NOMO-1 treated with DMSO at 0.1 percent for 48 hours (cell line): Measurements from ENCODE around the gene TGFA.

Experiments used
- DNase-seq: peaks from one replicate; lab custom pipeline; 2025; ENCODE audit not compliant: unreplicated experiment; lab: John Stamatoyannopoulos, UW

Gene TGFA

GRCh38 chr2:70553584-70554337 is at the start of gene TGFA:
TSS of gene TGFA (minus strand) at chr2:70553826. CDS start at chr2:70553767, 59 bp downstream.
- peak; percentile 76 for DNase-seq

- no peak for DNase-seq
Observed at GRCh38 chr2:70603066-70603465, 49.4 kb upstream of the TGFA start.

GRCh38 chr2:70598197-70598596 is 44.6 kb upstream of the TGFA start:
- no peak for DNase-seq

DNA sequence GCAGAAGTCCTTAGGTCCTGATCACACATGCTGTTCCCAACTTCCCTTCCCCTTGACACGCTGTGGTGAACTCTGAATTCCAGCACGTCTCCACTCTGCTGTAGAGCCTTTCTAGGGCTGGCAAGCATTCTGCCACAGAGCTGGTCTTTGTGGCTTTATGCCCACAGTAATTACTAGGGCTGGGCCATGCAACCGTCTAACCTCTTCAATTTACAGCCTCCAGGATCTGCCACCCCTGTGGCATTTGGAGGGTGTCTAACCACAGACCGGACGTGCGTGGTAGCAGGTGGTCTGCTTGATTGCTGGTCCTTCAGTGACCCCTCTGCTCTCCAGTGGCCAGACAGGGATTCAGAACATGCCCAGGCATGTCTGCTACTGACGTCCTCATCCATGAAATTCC is 43.1 kb upstream of the TGFA start:
- peak; percentile 72 for DNase-seq

DNA sequence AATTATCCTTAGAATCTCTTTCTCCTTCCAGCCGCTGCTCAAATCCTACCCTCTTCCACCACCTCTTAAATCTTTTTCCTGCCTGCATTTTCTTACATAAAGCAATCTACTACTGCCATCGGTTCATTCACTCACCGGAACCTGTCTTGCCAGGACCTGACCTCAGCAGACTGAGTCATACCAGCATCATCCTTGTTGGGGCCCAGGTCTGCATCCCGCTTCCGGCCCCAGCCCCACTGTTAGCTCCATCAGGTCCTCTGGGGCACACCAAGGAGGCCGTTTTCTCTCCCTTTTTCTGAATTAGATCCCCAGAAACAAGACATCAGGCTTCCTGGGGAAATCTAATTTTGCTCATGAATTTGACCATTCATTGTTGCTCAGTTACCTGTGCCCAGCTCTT is 42.7 kb upstream of the TGFA start:
- DNase-seq: peak; percentile 37

- no peak for DNase-seq
Observed at GRCh38 chr2:70583091-70583490, 29.5 kb upstream of the TGFA start.

DNA sequence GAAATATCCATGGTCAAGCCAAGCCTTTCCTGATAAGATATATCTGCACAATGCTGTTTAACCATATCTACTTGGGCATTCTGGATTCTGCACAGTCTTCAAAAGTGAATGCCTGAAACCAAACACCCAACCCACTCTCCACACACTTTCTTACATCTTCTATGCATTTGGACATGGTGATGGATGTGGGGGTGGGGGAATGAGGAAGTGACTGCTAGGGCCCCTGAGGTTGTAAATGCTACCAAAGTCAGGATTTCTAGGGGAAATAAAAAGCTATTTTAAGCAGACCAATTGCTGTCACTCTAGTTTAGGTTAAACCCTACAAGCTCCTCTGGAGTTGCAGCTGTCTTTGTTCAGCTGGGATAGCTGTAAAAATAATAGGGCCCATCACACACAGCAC is 26.7 kb upstream of the TGFA start:
- peak; percentile 81 for DNase-seq

GRCh38 chr2:70574618-70575017 is 21.0 kb upstream of the TGFA start:
- no peak for DNase-seq

DNA sequence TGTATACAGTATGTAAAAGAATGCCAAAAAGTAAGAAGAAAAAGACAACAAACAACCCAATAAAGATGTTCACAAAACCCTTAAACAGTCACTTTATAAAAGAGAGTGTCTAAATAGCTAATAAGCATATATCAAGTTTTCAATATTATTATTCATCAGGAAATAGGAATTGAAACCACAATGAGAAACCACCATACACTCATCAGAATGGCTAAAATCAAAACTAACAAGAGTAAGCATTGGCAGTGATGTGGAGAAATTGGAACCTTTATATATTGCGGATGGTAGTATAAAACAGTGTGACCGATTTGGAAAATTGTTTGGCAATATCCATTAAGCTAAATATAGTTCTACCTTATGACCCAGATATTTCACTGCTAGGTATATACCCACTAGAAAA is 20.5 kb upstream of the TGFA start:
- no peak for DNase-seq

DNA sequence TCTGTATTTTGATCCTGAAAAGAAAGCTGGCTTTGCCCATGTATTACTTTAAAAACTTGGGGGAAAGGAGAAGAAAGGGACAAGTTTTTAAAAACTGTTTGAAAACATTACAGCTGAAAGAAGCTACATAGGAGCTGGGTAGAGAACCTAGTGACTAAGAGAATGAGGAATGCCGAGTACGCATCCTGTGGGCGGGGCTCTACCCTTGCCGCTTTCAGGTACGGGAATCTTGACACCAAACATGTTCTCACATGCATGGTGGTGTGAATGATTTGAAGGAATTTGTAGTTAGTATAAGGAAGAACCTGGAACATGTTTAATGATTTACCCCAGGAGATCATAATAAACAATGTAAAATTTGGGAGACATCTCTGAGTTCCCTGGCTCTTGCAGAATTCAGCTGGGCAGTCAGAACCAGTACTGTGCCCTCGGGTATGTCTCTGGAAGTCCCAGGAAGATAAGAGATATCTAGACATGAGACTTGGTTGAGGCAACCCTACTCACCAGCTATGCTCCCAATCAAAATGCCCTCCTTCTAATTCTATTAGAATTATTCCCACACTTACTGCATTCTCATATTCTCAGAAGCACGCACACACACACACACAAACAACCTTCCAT is 16.5 kb upstream of the TGFA start:
- no peak for DNase-seq

DNA sequence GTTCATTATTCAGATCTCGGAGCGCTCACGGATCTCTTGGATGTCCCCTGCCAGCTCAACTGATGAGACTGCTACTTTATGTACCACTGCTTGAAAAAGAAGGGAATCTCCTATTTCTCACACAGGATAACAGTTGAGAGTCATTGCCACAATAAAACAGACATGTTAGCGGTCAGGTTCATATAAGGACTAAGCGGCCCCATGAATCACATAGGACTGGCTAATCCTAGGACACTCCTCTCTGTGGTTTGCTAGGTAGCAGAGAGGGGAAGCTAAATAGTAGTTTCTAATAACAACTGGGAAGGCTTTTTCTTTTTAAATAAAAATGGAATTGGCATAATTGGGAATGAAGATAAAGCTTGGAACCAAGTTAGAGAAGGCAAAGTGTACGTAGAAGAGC is 15.9 kb upstream of the TGFA start:
- DNase-seq: no peak

- no peak for DNase-seq
Observed at GRCh38 chr2:70566906-70567305, 13.3 kb upstream of the TGFA start.

DNA sequence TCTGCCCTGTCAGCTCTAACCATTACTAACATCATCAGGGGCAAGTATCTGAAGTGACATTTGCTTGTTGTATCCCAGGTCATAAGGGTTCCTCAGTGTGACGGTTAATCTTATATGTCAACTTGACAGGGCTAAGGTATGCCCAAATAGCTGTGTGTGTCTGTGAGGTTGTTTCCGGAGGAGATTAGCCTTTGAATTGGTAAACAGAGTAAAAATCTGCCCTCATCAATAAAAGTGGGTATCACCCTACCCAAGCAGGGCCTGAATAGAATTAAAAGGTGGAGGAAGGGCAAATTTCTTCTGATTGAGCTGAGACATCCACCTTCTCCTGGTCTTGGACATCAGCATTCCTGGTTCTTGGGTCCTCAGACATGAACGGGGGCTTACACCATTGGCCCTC is 12.8 kb upstream of the TGFA start:
- no peak for DNase-seq

GRCh38 chr2:70565039-70565731 is 11.6 kb upstream of the TGFA start:
- DNase-seq: no peak

- DNase-seq: no peak
Observed at GRCh38 chr2:70561893-70562292, 8.3 kb upstream of the TGFA start.

GRCh38 chr2:70560442-70560841 is 6.8 kb upstream of the TGFA start:
- DNase-seq: no peak

- no peak for DNase-seq
Observed at GRCh38 chr2:70560040-70560439, 6.4 kb upstream of the TGFA start.

DNA sequence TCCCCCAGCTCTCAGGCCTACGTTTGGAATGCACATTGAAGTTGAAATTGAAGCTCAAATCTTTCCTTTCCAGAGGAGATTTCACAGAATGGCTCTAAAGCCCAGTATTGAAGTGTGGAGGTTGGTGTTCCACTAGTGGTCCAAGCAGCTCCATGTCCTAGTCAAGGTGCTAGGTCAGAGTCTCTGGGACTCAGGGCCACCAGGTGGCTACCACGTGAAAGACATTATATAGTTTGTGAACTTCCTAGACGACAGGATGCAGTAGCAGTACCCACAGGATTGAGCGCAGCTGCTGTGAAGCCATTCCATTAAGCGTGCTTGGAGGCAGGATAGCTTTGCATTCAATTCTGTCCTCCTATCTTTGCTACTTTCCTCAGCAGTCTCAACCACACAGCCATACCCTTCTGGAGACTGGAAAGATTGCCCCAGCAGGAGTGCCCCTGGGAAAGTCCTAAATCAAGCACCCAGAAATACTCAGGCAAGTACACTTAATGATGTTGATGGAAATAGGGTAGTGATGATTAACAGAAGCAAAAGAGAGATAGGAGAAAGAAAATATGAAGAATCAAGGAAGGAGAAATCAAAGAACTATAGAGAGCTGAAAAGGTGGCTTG is 4.7 kb upstream of the TGFA start:
- DNase-seq: no peak

GRCh38 chr2:70557171-70557838 is 3.7 kb upstream of the TGFA start:
- no peak for DNase-seq

GRCh38 chr2:70556608-70557007 is 3.0 kb upstream of the TGFA start:
- no peak for DNase-seq

DNA sequence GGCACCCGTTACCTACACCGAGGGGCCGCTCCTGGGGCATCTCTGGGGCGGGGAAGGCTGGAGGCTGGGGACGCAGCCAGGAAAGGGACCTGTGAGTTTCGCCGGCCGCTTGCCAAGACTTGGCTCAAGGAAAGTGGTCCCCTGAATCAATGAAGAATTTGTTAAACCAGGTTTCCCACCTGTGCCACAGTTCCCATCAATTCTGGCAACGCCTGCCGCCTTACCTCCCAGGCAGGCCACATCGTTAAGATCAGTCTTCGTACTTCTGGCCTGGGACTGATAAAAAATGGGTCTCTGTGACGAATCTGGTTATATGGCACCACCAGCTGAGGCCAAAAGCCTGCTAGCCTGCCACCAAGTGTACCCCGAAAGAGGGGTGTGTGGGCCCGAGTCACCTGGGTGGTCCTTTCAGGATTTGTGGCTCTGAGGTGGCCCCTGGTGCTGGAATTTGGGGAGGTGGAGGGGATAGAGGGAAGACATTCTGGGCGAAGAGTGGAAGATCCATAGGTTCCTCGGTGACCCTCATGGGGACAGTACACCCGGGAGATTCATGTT is 789 bp upstream of the TGFA start:
- no peak for DNase-seq
